Activated T-cell treated with anti-CD3 and anti-CD28 coated beads, Interleukin-2, amount 50 U/mL, for 24 hours (primary cell): Measurements from ENCODE around the gene LRRC75B.
"Not testable (repeated sequence)": the region's sequence is repeated elsewhere in the genome, so short reads cannot be mapped to it uniquely, and the experiment has no call there.

Experiments
- DNase-seq: peaks from one replicate; pipeline ENCODE4 v3.0.0-alpha.2; 2020
- H3K27ac Mint-ChIP-seq: 2 replicates; pipeline ENCODE4 v1.8.0; 2020; ENCODE audit warnings: mild to moderate bottlenecking, mixed read lengths
- H3K27me3 Mint-ChIP-seq: 2 replicates; pipeline ENCODE4 v1.8.0; 2020; ENCODE audit warnings: mixed read lengths
- H3K36me3 Mint-ChIP-seq: 2 replicates; pipeline ENCODE4 v1.8.0; 2020; ENCODE audit warnings: low read depth, mixed read lengths
- H3K4me1 Mint-ChIP-seq: 2 replicates; pipeline ENCODE4 v1.8.0; 2020; ENCODE audit warnings: low read depth, mixed read lengths
- H3K4me3 Mint-ChIP-seq: 2 replicates; pipeline ENCODE4 v1.8.0; 2020; ENCODE audit warnings: mild to moderate bottlenecking, moderate library complexity, mixed read lengths
- H3K9me3 Mint-ChIP-seq: 2 replicates; pipeline ENCODE4 v1.8.0; 2020; ENCODE audit warnings: mixed read lengths

LRRC75B gene

GRCh38 chr22:24563246-24563645 lies 29.6 kb downstream of the LRRC75B start:
- Mint-ChIP-seq H3K27me3 (no peaks in the 10 kb centered on the region), H3K27ac (no peak overlapping the region), H3K4me1 (peaks cover 62% of the 10 kb centered on the region), H3K4me3 (no peak overlapping the region), H3K36me3 (peaks cover 86% of the 10 kb centered on the region), H3K9me3 (no peaks in the 10 kb centered on the region)
- DNase-seq: no peak

DNA sequence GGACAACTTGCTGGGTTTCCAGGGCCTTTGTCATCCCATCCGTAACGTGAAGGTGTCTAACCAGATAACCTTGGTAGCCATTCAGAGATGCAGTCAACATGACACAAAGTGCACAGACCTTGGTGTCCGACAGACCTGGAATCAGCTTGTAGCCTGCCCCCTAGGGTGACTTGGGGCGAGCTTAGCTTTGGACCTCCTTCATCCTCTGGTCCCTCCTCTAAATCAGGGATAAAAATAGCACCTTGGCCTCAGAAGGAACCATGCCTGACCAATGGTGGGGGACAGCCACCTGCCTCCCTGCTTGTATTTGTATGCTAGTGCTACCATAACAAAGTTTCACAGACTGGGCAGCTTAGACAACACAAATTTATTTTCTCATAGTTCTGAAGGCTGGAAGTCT lies 33.4 kb downstream of the LRRC75B start:
- H3K36me3 Mint-ChIP-seq: peaks cover 81% of the 10 kb centered on the region
- DNase-seq: no peak
- peaks cover 62% of the 10 kb centered on the region for H3K4me1 Mint-ChIP-seq
- H3K9me3 Mint-ChIP-seq: no peaks in the 10 kb centered on the region
- H3K4me3 Mint-ChIP-seq: no peak overlapping the region
- H3K27ac Mint-ChIP-seq: peak overlapping the region; percentile 100
- no peaks in the 10 kb centered on the region for H3K27me3 Mint-ChIP-seq

DNA sequence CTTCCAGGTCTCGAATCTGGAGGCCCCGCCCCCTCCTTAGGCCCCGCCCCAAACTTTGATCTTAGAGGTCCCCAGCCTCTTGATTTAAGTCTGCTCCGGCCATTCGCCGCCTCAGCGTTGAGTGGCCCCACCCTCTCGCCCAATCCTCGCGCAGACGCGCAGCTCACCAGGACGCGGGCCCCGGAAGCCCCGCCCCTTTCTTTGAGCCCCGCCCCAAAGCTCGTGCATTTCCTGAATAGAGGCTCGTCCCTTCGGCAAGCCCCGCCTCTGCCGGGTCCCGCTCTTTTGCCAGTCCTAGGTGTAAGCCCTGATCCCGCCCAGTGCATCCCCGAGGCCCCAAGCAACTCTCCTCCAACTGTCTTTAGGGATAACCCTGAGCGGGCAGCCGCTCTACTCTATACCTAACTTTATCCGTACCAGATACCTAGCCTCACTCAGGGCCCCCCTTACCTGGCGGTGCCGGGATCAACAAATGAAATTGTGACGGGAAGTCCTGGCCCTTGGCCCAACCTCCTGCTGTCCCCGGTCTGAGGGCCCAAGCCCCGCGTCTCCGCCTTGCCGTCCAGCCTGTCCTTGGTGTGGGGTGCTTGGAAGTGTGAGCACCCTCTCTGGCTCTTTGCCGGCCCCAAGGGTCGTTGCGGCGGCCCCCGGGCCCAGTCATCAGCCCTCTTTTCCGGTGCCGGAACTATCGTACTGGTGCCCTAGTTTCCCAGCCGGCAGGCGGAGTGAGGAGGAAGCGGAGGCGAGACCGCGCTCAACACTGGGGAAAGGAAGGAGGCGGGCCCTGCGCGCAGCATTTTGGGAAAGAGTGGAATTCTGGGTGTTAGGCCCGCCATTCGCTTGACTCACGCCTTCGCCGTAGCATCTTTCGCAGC lies 37.5 kb downstream of the LRRC75B start, which contains the start of gene SNRPD3:
SNRPD3 (plus strand) TSS at position 835 of the 875 bp plus-strand sequence. CDS start 1,676 bp downstream, outside the sequence.
- Mint-ChIP-seq H3K27me3 (no peaks in the 10 kb centered on the region), H3K36me3 (peaks cover 82% of the 10 kb centered on the region), H3K27ac (peak within 1 kb of the TSS; percentile 100), H3K4me3 (peak within 1 kb of the TSS; percentile 97), H3K9me3 (no peaks in the 10 kb centered on the region), H3K4me1 (peaks cover 59% of the 10 kb centered on the region)
- peak; percentile 100 for DNase-seq

GRCh38 chr22:24554313-24555164 lies 38.3 kb downstream of the LRRC75B start, which contains the start of gene GUCD1:
Gene GUCD1 (minus strand): TSS chr22:24555138. CDS start chr22:24554991, 147 bp downstream.
- peaks cover 85% of the 10 kb centered on the region for H3K36me3 Mint-ChIP-seq
- H3K4me1 Mint-ChIP-seq: peaks cover 60% of the 10 kb centered on the region
- no peaks in the 10 kb centered on the region for H3K9me3 Mint-ChIP-seq
- DNase-seq: peak; percentile 63
- peak within 1 kb of the TSS; percentile 97 for H3K4me3 Mint-ChIP-seq
- no peaks in the 10 kb centered on the region for H3K27me3 Mint-ChIP-seq
- H3K27ac Mint-ChIP-seq: peak within 1 kb of the TSS; percentile 100

GRCh38 chr22:24553597-24554312 lies 39.1 kb downstream of the LRRC75B start:
- Mint-ChIP-seq H3K4me3 (peak overlapping the region; percentile 97), H3K27ac (peak overlapping the region; percentile 96), H3K9me3 (no peaks in the 10 kb centered on the region), H3K36me3 (peaks cover 83% of the 10 kb centered on the region), H3K27me3 (no peaks in the 10 kb centered on the region), H3K4me1 (peaks cover 52% of the 10 kb centered on the region)
- no peak for DNase-seq

- H3K4me1 Mint-ChIP-seq: peaks cover 41% of the 10 kb centered on the region
- not testable (repeated sequence) for DNase-seq, H3K9me3 Mint-ChIP-seq, H3K27me3 Mint-ChIP-seq
- peaks cover 83% of the 10 kb centered on the region for H3K36me3 Mint-ChIP-seq
- peak overlapping the region; percentile 96 for H3K27ac Mint-ChIP-seq
- peak overlapping the region; percentile 97 for H3K4me3 Mint-ChIP-seq
Measured at GRCh38 chr22:24552503-24553286, 40.2 kb downstream of the LRRC75B start.

DNA sequence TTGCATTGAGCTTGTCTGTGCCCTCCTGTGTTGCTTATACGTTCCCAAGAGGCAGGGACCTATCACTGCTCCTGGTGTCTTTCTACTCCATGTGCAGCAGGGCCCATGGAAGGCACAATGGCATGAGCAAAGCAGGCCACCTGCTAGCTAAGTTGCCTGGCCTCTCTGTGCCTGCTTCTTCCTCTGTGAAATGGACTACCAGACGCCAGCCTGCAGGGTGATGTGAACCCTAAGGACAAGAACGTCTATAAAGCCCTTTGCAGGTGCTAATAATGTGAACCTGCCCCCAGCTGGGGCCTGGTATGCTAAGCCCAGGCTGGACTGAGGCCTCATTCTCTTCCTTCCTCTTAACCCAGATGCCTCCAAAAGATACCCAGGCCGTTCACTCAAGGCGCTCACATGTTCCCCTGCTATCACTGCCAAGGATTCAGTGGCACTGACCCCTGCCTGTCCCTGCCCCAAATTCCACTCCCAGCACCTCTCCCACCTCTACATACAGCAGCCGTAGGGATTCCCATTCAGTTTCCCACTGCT lies 41.9 kb downstream of the LRRC75B start:
- Mint-ChIP-seq H3K4me1 (peaks cover 33% of the 10 kb centered on the region), H3K4me3 (no peak overlapping the region), H3K36me3 (peaks cover 84% of the 10 kb centered on the region), H3K27me3 (no peaks in the 10 kb centered on the region), H3K27ac (peak overlapping the region; percentile 50), H3K9me3 (no peaks in the 10 kb centered on the region)
- DNase-seq: no peak

- peaks cover 82% of the 10 kb centered on the region for H3K36me3 Mint-ChIP-seq
- peaks cover 32% of the 10 kb centered on the region for H3K4me1 Mint-ChIP-seq
- no peaks in the 10 kb centered on the region for H3K9me3 Mint-ChIP-seq
- H3K4me3 Mint-ChIP-seq: no peak overlapping the region
- H3K27me3 Mint-ChIP-seq: no peaks in the 10 kb centered on the region
- DNase-seq: no peak
- H3K27ac Mint-ChIP-seq: peak overlapping the region; percentile 50
Measured at GRCh38 chr22:24550028-24550901, 42.6 kb downstream of the LRRC75B start.

- peaks cover 89% of the 10 kb centered on the region for H3K36me3 Mint-ChIP-seq
- peaks cover 28% of the 10 kb centered on the region for H3K4me1 Mint-ChIP-seq
- no peaks in the 10 kb centered on the region for H3K9me3 Mint-ChIP-seq
- peak overlapping the region; percentile 4 for H3K27ac Mint-ChIP-seq
- no peaks in the 10 kb centered on the region for H3K27me3 Mint-ChIP-seq
- no peak for DNase-seq
- no peak overlapping the region for H3K4me3 Mint-ChIP-seq
Measured at GRCh38 chr22:24548812-24549211, 44.1 kb downstream of the LRRC75B start.

- Mint-ChIP-seq H3K4me1 (no peaks in the 10 kb centered on the region), H3K27ac (no peak overlapping the region), H3K4me3 (no peak overlapping the region), H3K27me3 (no peaks in the 10 kb centered on the region), H3K9me3 (no peaks in the 10 kb centered on the region), H3K36me3 (peaks cover 92% of the 10 kb centered on the region)
- no peak for DNase-seq
Measured at GRCh38 chr22:24543679-24544243, 49.1 kb downstream of the LRRC75B start.

GRCh38 chr22:24543185-24543601 lies 49.7 kb downstream of the LRRC75B start:
- no peaks in the 10 kb centered on the region for H3K9me3 Mint-ChIP-seq
- no peaks in the 10 kb centered on the region for H3K27me3 Mint-ChIP-seq
- DNase-seq: no peak
- H3K4me1 Mint-ChIP-seq: no peaks in the 10 kb centered on the region
- H3K4me3 Mint-ChIP-seq: no peak overlapping the region
- no peak overlapping the region for H3K27ac Mint-ChIP-seq
- peaks cover 87% of the 10 kb centered on the region for H3K36me3 Mint-ChIP-seq

GRCh38 chr22:24542641-24543040 lies 50.2 kb downstream of the LRRC75B start:
- Mint-ChIP-seq H3K9me3 (no peaks in the 10 kb centered on the region), H3K27ac (no peak overlapping the region), H3K36me3 (peaks cover 83% of the 10 kb centered on the region), H3K27me3 (no peaks in the 10 kb centered on the region), H3K4me3 (no peak overlapping the region), H3K4me1 (no peaks in the 10 kb centered on the region)
- DNase-seq: no peak
